Measurements from ENCODE around the gene THADA.

- no peak for TF ChIP-seq CTCF (IDR thresholded peaks at IDR 0.05)
- no peak for TF ChIP-seq POLR2A (IDR thresholded peaks at IDR 0.05)
- TF ChIP-seq POLR2AphosphoS5 (IDR thresholded peaks at IDR 0.05) = no peak
Measured at GRCh38 chr2:43473767-43474166, 122.1 kb downstream of the THADA start.
